Measurements from ENCODE around the gene PFDN2. TPM values are rescaled to one million over a fixed set of nuclear protein-coding genes. Genes with fewer than 3 reads are reported as not detected.
"Not testable (repeated sequence)": the region's sequence is repeated elsewhere in the genome, so short reads cannot be mapped to it uniquely, and the experiment has no call there.

PFDN2 gene
- total RNA-seq, 1 donor from 2014 or later: 42.7 TPM

- DNase-seq: no peak
Measured at GRCh38 chr1:161080441-161081405, 37.1 kb downstream of the PFDN2 start.

- no peak for DNase-seq
Measured at GRCh38 chr1:161079436-161080110, 38.3 kb downstream of the PFDN2 start.

GRCh38 chr1:161077426-161077825 is 40.4 kb downstream of the PFDN2 start:
- no peak for DNase-seq

- DNase-seq: no peak
Measured at GRCh38 chr1:161076410-161076809, 41.4 kb downstream of the PFDN2 start.

- no peak for DNase-seq
Measured at GRCh38 chr1:161074676-161075368, 43.0 kb downstream of the PFDN2 start.

- no peak for DNase-seq
Measured at GRCh38 chr1:161073474-161074121, 44.2 kb downstream of the PFDN2 start.

- no peak for DNase-seq
Measured at GRCh38 chr1:161072751-161073449, 44.9 kb downstream of the PFDN2 start.

GRCh38 chr1:161071886-161072371 is 45.9 kb downstream of the PFDN2 start:
- peak; percentile 54 for DNase-seq

- no peak for DNase-seq
Measured at GRCh38 chr1:161070761-161071160, 47.1 kb downstream of the PFDN2 start.

GRCh38 chr1:161069731-161070270 is 48.0 kb downstream of the PFDN2 start, which contains the start of gene ARHGAP30:
Gene ARHGAP30 (minus strand): TSS chr1:161069891. CDS start chr1:161069624, 267 bp downstream.
- no peak for DNase-seq

- DNase-seq: no peak
Measured at GRCh38 chr1:161069241-161069640, 48.6 kb downstream of the PFDN2 start.

- no peak for DNase-seq
Measured at GRCh38 chr1:161068306-161069234, 49.3 kb downstream of the PFDN2 start.

GRCh38 chr1:161066694-161067093 is 51.1 kb downstream of the PFDN2 start:
- no peak for DNase-seq

- not testable (repeated sequence) for DNase-seq
Measured at GRCh38 chr1:161065681-161066080, 52.2 kb downstream of the PFDN2 start.

- DNase-seq: not testable (repeated sequence)
Measured at GRCh38 chr1:161063936-161064335, 53.9 kb downstream of the PFDN2 start.

- no peak for DNase-seq
Measured at GRCh38 chr1:161061419-161061818, 56.4 kb downstream of the PFDN2 start.

- DNase-seq: no peak
Measured at GRCh38 chr1:161059293-161059692, 58.5 kb downstream of the PFDN2 start.

- no peak for DNase-seq
Measured at GRCh38 chr1:161054805-161055204, 63.0 kb downstream of the PFDN2 start.

- DNase-seq: no peak
Measured at GRCh38 chr1:161054232-161054631, 63.6 kb downstream of the PFDN2 start.

GRCh38 chr1:161052899-161053298 is 64.9 kb downstream of the PFDN2 start:
- no peak for DNase-seq

Data from dermis blood vessel endothelial cell (primary cell).